AG04450 (cell line): ENCODE data around the gene FRMD7. TPM values are rescaled to one million over a fixed set of nuclear protein-coding genes. Genes with fewer than 3 reads are reported as not detected.

Source experiments
- CTCF ChIA-PET: fragments of 300-600, 350-600 bp; formaldehyde crosslinking; extraction: SDS; loops from one replicate; lab custom pipeline; 2022; ENCODE audit warnings: antibody characterized with exemption, inconsistent platforms; lab: Charles Lee
- POLR2A ChIA-PET: fragments of 350-600 bp; formaldehyde crosslinking; extraction: SDS; loops from one replicate; lab custom pipeline; 2021; ENCODE audit warnings: antibody characterized with exemption, inconsistent platforms; lab: Yijun Ruan, JAX
- DNase-seq: peaks from one replicate; pipeline ENCODE4 v3.0.0-alpha.2; 2011; ENCODE audit warnings: low read depth, low spot score
- H3K27ac ChIP-seq: one replicate; pipeline ENCODE4 v1.5.1; 2012; ENCODE audit warnings: low read depth, low read length, control low read depth
- H3K27me3 ChIP-seq: one replicate; pipeline ENCODE4 v1.6.0; 2012; ENCODE audit warnings: low read length; ENCODE audit not compliant: control insufficient read depth, insufficient read depth
- H3K4me3 ChIP-seq: 2 replicates; pipeline ENCODE4 v1.5.1; 2011; ENCODE audit warnings: mild to moderate bottlenecking, low read depth, low read length, control low read depth
- H3K9me3 ChIP-seq: 2 replicates; pipeline ENCODE4 v1.5.1; 2012; ENCODE audit warnings: low read length; ENCODE audit not compliant: control insufficient read depth, insufficient read depth
- polyA minus RNA-seq: library from RNA; depleted of rRNA, polyadenylated mRNA; stranded (reverse); fragments of >200 nt; gene quantifications from 2 replicates; pipeline ENCODE4 v1.2.3, GENCODE V29; 2011; rRNA and poly(A)+ RNA removed
- polyA plus RNA-seq: library from polyadenylated mRNA; depleted of rRNA; stranded (reverse); fragments of >200 nt; gene quantifications from 2 replicates; pipeline ENCODE4 v1.2.3, GENCODE V29; 2011; rRNA removed
- TF ChIP-seq, protein P1 (sequence below): IDR thresholded peaks from 2 replicates; pipeline ENCODE4 v1.5.1; 2011; ENCODE audit warnings: low read depth, low read length, control low read depth, inconsistent platforms

The FRMD7 gene
- not detected in 2 replicates for polyA plus RNA-seq
- not detected in 2 replicates for polyA minus RNA-seq

DNA sequence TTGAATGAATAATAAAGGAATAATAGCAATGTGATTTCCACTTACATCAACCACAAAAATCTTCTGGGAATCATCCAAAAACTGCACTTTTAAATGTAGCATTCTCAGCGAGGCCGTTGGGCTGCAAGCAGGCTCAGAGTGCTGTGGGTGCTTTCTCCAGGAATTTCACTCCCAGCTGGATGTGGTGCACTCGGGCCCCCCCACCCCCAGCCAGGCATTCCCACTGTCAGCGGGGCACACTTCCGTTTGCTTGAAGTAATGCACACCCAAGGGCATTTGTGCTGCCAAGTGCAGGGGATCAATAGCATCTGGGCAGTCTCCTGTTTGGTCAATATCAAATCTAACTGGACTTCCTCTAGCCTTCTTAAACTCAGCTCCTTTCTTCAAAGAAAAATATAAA is at the start of gene FRMD7:
FRMD7 (minus strand) TSS at position 278 of the 400 bp plus-strand sequence; CDS start at position 102, 176 bp downstream.
- H3K27me3 ChIP-seq: no peaks in the 10 kb centered on the region
- ChIA-PET CTCF (interaction anchor here (0.6 to 0.7 kb wide), 2 partner anchors 65 to 487 kb away, joined by 3 to 4 read pairs; no protein-coding TSS in a partner anchor), POLR2A (no interaction called here)
- no peaks in the 10 kb centered on the region for H3K9me3 ChIP-seq
- TF ChIP-seq, protein P1, sequence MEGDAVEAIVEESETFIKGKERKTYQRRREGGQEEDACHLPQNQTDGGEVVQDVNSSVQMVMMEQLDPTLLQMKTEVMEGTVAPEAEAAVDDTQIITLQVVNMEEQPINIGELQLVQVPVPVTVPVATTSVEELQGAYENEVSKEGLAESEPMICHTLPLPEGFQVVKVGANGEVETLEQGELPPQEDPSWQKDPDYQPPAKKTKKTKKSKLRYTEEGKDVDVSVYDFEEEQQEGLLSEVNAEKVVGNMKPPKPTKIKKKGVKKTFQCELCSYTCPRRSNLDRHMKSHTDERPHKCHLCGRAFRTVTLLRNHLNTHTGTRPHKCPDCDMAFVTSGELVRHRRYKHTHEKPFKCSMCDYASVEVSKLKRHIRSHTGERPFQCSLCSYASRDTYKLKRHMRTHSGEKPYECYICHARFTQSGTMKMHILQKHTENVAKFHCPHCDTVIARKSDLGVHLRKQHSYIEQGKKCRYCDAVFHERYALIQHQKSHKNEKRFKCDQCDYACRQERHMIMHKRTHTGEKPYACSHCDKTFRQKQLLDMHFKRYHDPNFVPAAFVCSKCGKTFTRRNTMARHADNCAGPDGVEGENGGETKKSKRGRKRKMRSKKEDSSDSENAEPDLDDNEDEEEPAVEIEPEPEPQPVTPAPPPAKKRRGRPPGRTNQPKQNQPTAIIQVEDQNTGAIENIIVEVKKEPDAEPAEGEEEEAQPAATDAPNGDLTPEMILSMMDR: no peak
- no peak within 1 kb of the TSS for H3K27ac ChIP-seq
- no peak for DNase-seq
- no peak within 1 kb of the TSS for H3K4me3 ChIP-seq

GRCh38 chrX:132173647-132174046 is 45.8 kb upstream of the FRMD7 start:
- DNase-seq: no peak
- no peaks in the 10 kb centered on the region for H3K9me3 ChIP-seq
- ChIA-PET POLR2A (no interaction called here), CTCF (no interaction called here)
- H3K27me3 ChIP-seq: no peaks in the 10 kb centered on the region
- no peak overlapping the region for H3K27ac ChIP-seq
- TF ChIP-seq, protein P1: no peak
- no peak overlapping the region for H3K4me3 ChIP-seq

DNA sequence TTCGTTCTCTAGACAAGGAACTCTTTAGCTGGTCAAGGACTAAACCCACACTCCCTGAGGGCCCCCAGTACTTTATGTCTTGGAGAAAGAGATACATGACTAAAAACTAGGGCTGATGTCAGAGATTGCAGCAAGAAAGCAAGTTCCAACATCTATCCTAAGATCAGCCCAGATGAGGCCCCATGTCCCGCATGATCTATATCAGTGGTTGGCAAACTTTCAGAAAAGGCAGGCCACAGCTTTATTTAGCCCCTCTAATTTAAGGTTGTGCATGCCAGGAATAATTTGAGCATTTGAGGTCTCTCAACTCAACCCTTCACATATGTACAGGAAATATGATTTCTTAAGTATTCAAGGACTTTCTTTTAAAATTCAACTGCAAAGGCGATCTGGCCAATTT is 44.1 kb upstream of the FRMD7 start:
- TF ChIP-seq, protein P1: no peak
- ChIA-PET POLR2A (no interaction called here), CTCF (no interaction called here)
- H3K27me3 ChIP-seq: no peaks in the 10 kb centered on the region
- no peak for DNase-seq
- no peak overlapping the region for H3K4me3 ChIP-seq
- no peak overlapping the region for H3K27ac ChIP-seq
- no peaks in the 10 kb centered on the region for H3K9me3 ChIP-seq

GRCh38 chrX:132171478-132171877 is 43.7 kb upstream of the FRMD7 start:
- TF ChIP-seq, protein P1: no peak
- POLR2A ChIA-PET: no interaction called here
- no peak overlapping the region for H3K27ac ChIP-seq
- CTCF ChIA-PET: interaction anchor here (0.8 kb wide), 1 partner anchor 48 kb away, joined by 3 read pairs; the partner anchor contains the start of gene RAP2C
- DNase-seq: no peak
- H3K9me3 ChIP-seq: no peaks in the 10 kb centered on the region
- H3K27me3 ChIP-seq: no peaks in the 10 kb centered on the region
- no peak overlapping the region for H3K4me3 ChIP-seq

GRCh38 chrX:132169554-132169953 is 41.7 kb upstream of the FRMD7 start:
- Histone ChIP-seq H3K4me3 (no peak overlapping the region), H3K9me3 (no peaks in the 10 kb centered on the region)

More at GRCh38 chrX:132169554-132169953, 41.7 kb upstream of the FRMD7 start:
- Histone ChIP-seq H3K27me3 (no peaks in the 10 kb centered on the region), H3K27ac (no peak overlapping the region)
- ChIA-PET POLR2A (no interaction called here), CTCF (interaction anchor here (0.6 kb wide), 1 partner anchor 77 kb away, joined by 3 read pairs; no protein-coding TSS in a partner anchor)
- no peak for DNase-seq
- TF ChIP-seq, protein P1: no peak
